Measurements from ENCODE around the gene LCN12. TPM values are rescaled to one million over a fixed set of nuclear protein-coding genes. Genes with fewer than 3 reads are reported as not detected.

LCN12 gene
- total RNA-seq, 6 experiments from 2014 or later = 2.7 to 36.4 (median 20.3) TPM

GRCh38 chr9:136921307-136921706 lies 30.8 kb upstream of the LCN12 start:
- peaks cover 0 to 45% (median 10%) of the 10 kb centered on the region in 4 donors for H3K36me3 ChIP-seq
- H3K4me3 ChIP-seq = no peak overlapping the region
- WGBS (ENCODE audit: insufficient coverage, low coverage, low lambda C conversion rate, missing lambda C conversion rate) = 100% methylated on average over 1 of the region's 11 CpGs
- DNase-seq = no peak
- no peak overlapping the region for H3K27ac ChIP-seq
- H3K9me3 ChIP-seq = no peaks in the 10 kb centered on the region
- intact Hi-C loops (cut with DNase I) = no loop called here
- no peaks in the 10 kb centered on the region for H3K4me1 ChIP-seq
- no peak for ATAC-seq
- H3K27me3 ChIP-seq = no peaks in the 10 kb centered on the region
- TF ChIP-seq POLR2A (IDR thresholded peaks at IDR 0.05) (no peak), CTCF (IDR thresholded peaks at IDR 0.05) (no peak)

GRCh38 chr9:136921718-136922117 lies 30.4 kb upstream of the LCN12 start:
- no peaks in the 10 kb centered on the region for H3K4me1 ChIP-seq
- no peak for ATAC-seq
- no peaks in the 10 kb centered on the region for H3K27me3 ChIP-seq
- no peak for DNase-seq
- H3K36me3 ChIP-seq = peaks cover 0 to 41% (median 10%) of the 10 kb centered on the region in 4 donors
- H3K27ac ChIP-seq = no peak overlapping the region
- H3K4me3 ChIP-seq = no peak overlapping the region
- TF ChIP-seq CTCF (IDR thresholded peaks at IDR 0.05) (no peak), POLR2A (IDR thresholded peaks at IDR 0.05) (no peak)
- intact Hi-C loops (cut with DNase I) = no loop called here
- WGBS (ENCODE audit: insufficient coverage, low coverage, low lambda C conversion rate, missing lambda C conversion rate) = 89% methylated on average over 4 of the region's 10 CpGs
- no peaks in the 10 kb centered on the region for H3K9me3 ChIP-seq

GRCh38 chr9:136922540-136922939 lies 29.5 kb upstream of the LCN12 start:
- DNase-seq = no peak
- TF ChIP-seq POLR2A (IDR thresholded peaks at IDR 0.05) (no peak), CTCF (IDR thresholded peaks at IDR 0.05) (no peak)
- no peak for ATAC-seq
- WGBS (ENCODE audit: insufficient coverage, low coverage, low lambda C conversion rate, missing lambda C conversion rate) = 94% methylated on average over 18 of the region's 19 CpGs
- Histone ChIP-seq H3K27me3 (no peaks in the 10 kb centered on the region), H3K4me3 (no peak overlapping the region), H3K36me3 (peaks cover 0 to 33% (median 10%) of the 10 kb centered on the region in 4 donors), H3K27ac (no peak overlapping the region), H3K9me3 (no peaks in the 10 kb centered on the region), H3K4me1 (no peaks in the 10 kb centered on the region)
- intact Hi-C loops (cut with DNase I) = no loop called here

GRCh38 chr9:136923881-136924280 lies 28.2 kb upstream of the LCN12 start:
- no peak for DNase-seq
- H3K36me3 ChIP-seq = peaks cover 0 to 26% (median 10%) of the 10 kb centered on the region in 4 donors
- no peak for ATAC-seq

More at GRCh38 chr9:136923881-136924280, 28.2 kb upstream of the LCN12 start:
- 95% methylated on average over 7 of the region's 19 CpGs for WGBS (ENCODE audit: insufficient coverage, low coverage, low lambda C conversion rate, missing lambda C conversion rate)
- Histone ChIP-seq H3K4me3 (no peak overlapping the region), H3K9me3 (no peaks in the 10 kb centered on the region), H3K27me3 (no peaks in the 10 kb centered on the region), H3K27ac (no peak overlapping the region), H3K4me1 (no peaks in the 10 kb centered on the region)
- TF ChIP-seq POLR2A (IDR thresholded peaks at IDR 0.05) (no peak), CTCF (IDR thresholded peaks at IDR 0.05) (no peak)
- intact Hi-C loops (cut with DNase I) = no loop called here

Measured in right lobe of liver (tissue), 6 donors.